ENCODE results near the gene KDELR1. TPM values are rescaled to one million over a fixed set of nuclear protein-coding genes. Genes with fewer than 3 reads are reported as not detected.
"Not testable (repeated sequence)": the region's sequence is repeated elsewhere in the genome, so short reads cannot be mapped to it uniquely, and the experiment has no call there.

The KDELR1 gene
- total RNA-seq, 1 donor from 2014 or later: 68.4 TPM

- no peak for DNase-seq (ENCODE audit: low spot score)
- no peak for ATAC-seq
Measured at GRCh38 chr19:48398102-48398374, 6.7 kb upstream of the KDELR1 start.

DNA sequence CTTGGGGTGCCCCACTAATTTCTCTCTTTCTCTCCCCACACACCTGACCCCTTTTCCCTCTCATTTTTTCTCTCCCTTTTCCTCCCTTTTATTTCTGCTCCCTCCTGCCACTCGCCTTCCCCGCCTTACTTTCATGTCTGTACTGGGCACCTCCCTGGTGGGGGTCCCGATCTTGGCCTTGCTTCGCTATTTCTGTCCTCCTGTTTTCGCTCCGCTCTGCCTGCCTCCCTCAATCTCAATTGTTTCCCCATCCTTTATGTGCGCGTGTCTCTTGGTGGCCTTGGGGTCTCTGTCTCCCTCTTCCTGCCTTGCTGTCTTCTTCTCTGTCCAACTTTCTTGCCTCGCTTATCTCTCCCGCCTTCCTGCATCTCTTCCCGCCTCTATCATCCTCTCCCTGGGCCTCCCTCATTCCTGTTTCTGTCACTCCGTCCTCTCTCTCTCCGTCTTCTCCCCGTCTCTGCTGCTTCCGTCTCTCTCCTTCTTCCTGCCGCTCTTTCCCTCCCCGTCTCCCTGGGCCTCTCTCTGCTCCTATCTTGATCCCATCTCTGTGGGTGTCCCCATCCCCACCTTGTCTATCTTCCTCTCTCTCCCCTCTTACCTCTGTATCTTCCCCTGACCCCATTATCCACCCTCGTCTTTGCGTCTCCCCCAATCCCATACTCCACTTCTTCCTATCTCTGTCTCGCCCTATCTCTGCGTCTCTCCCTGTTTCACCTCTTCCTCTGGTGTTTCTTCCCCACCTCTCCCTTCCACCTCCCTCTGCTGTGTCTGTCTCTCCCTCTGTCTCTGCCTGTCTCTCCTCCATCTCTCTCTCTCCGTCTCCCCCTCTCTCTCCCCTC lies 6.1 kb upstream of the KDELR1 start:
- DNase-seq (ENCODE audit: low spot score) (no peak), ATAC-seq (no peak)

DNA sequence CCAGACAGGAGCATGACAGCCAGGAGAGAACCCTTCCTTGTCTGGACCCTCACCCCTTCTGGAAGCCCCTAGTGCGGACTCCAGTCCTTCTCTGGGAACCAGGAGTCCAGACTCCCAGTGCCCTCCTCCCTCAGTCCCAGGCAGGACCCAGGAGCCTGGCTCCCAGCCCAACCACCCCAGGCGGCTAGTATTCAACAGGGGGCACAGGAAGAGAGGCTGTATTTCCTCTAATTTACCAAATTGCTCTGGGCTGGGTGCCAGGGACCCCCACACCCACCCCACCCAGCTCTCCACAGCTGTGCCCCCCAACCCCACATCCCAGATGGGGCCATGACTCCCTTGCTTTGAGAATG lies 5.4 kb upstream of the KDELR1 start:
- no peak for DNase-seq (ENCODE audit: low spot score)

DNA sequence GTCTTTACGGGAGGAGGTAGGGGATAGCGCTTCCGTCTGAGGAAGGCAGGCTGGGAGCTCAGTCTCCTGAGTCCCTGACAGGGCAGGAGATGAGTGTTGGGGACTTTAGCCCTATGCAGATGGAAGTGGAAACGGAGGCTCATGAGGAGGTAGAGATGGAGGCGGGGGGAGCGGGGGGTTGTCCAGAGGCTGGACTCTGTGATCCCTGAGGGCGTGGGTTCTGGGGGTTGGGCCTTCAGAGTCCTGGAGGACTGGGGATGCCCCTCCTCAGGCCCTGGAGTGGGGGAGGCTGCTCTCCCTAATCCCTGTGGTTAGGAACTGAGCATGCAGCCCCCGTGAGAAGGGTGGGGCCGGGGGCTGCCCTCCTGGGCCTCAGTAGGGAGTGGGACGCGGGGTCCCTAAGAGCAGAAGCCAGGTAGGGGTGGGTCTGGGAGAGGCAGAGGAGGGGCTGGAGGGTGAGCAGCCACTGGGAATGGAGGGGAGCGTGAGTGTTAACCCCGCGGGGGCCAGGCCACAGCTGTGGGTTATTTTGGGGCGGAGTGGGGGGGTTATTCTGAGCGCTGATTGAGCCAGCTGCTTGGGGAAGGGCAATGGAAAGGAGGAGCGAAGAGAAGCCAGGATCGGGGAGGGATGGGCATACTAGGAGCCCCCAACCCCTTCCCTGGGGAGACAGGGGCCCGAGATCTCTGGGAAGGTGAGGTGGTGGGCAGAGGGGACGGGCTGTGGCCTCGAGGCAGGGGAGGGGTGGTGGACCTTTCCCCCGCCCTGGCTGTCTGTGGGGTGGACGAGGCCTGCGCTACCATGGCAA lies 4.9 kb upstream of the KDELR1 start:
- no peak for DNase-seq (ENCODE audit: low spot score)
- ATAC-seq: no peak

More for the DNA sequence above, 5.4 kb upstream of the KDELR1 start:
- no peak for ATAC-seq

GRCh38 chr19:48395499-48395898 lies 4.1 kb upstream of the KDELR1 start:
- ATAC-seq (no peak), DNase-seq (ENCODE audit: low spot score) (no peak)

DNA sequence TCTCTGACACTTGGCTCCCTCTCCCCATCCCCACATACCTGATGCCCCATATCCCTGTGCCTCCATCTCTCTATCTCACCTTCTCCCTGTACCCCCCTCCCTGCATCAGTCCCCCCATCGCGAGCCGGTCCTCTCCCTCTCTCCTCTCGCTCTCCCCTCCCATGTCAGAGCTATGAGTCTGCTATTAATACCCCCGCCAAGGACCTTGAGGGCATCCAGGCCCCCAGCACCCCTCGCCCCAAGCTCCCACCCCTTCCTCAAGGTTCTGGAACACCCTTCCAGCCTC lies 3.8 kb upstream of the KDELR1 start:
- no peak for DNase-seq (ENCODE audit: low spot score)
- no peak for ATAC-seq

DNA sequence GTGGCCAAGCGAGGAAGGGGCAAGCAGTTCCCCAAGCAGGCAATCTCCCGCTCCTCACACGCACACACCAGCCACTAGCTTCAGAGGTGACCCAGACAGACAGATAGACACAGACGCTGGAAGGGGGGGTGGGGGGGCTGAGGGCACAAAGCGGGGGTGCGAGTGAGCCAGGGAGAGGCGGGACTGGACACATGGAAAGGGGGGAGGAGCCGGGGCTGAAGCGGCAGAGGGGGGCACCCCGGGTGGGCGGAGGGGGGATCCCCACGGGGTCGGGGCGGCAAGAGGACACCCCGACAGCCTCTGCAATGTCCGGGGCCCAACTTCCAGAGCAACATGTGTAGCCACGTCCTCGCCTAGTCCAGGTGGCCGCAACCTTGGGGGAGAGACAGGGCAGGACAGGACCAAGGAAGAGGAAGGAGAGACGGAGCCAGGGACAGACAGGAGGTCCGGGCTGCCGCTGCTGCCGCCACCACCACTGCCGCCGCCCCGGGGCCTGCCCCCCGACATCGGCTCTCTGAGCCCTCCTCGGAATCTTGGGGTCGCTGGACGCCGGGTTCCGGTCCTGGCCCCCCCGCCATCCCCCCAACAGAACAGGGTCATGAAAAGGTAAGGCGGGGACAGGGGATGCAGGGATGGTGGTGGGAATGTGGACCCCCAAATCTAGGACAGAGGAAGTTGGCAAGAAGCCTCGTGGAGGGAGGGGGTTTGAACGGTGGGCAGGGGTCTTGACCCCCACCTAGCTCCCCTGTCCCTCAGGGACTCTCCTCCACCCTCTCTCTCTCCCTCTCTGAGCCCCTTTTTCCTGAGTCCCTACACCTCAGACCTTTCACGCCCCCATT lies 3.2 kb upstream of the KDELR1 start:
- ATAC-seq (no peak), DNase-seq (ENCODE audit: low spot score) (no peak)

DNA sequence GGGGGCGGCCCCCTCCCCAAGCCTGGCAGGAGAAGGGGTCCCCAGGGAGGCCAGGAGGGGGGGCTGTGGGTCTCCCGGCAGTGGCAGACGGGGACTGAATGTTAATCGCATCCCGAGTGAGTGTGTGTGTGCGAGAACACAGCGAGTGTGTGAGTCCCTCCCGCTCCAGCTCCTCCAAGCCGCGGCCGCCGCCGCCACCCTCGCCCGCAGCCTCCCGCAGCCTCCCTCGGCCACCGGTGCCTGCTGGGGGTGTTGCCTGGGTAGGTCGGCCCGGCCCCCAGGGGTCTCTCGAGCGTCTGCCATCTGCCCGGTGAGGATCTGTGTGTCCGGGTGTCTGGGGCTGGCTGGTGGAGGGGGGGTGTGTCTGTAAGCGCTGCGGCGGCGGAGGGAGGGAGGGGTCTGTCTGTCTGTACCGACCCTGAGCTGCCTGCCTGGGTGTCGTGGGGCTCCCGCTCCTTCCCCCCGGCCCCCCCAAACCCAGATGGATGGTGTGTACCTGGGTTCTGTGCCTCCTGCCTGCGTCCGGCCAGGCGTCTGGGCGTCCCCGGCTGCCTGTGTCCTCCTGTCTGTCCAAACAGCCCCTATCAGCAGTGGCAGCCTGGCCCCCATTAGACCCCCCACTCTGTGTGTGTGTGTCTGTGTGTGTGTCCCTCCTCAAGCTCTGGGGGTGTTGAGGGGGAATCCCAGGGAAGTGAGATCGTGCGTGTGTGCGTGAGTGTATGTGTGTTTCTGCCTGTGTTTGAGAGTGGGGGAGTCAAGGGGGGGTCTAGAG lies 2.4 kb upstream of the KDELR1 start, which contains the start of gene GRIN2D:
GRIN2D (plus strand) TSS at position 110 of the 772 bp plus-strand sequence. CDS start 4,725 bp downstream, outside the sequence.
- ATAC-seq: no peak

DNA sequence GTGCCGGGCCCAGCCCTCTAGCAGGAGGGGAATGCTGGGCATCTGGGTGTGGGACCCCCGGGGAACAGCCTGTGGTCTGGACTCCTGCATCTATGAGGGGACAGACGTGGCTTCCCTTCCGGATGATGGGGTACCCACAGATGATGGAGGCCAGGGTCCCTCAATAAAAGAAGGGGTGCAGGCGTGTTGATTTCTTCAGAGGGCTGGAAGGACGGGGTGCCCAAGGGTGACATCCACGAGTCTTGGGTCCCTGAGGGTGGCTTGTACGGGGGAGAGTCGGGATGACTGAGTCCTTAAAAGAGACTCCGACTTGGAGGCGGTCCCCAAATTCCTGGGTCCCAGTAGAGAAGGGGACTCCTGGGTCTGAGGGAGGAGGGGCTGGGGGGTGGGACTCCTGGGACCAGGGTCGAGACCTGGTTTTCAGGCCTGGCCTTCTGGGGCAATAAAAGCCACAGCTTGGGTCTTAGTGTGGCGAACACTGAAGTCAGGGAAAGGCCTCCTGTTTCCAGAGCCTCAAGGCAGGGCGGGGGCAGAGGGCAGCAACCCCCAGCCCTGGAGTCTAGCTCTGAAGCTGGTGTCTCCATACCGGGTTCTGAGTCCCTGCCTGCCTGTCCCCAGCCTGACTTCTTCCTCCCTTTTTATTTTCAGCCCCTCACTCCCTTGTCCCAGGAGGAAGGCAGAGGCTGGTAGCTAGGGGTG lies 1.7 kb upstream of the KDELR1 start:
- DNase-seq (ENCODE audit: low spot score) (no peak), ATAC-seq (no peak)

More for the DNA sequence above, 2.4 kb upstream of the KDELR1 start, which contains the start of gene GRIN2D:
- no peak for DNase-seq (ENCODE audit: low spot score)

DNA sequence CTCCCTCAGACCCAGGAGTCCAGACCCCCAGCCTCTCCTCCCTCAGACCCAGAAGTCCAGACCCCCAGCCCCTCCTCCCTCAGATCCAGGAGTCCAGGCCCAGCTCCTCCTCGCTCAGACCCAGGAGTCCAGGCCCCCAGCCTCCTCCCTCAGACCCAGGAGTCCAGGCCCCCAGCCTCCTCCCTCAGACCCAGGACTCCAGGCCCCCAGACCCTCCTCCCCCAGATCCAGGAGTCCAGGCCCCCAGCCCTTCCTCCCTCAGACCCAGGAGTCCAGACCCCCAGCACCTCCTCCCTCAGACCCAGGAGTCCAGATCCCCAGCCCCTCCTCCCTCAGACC lies 624 bp upstream of the KDELR1 start:
- not testable (repeated sequence) for ATAC-seq; DNase-seq (ENCODE audit: low spot score)

GRCh38 chr19:48390188-48391099 lies 907 bp downstream of the KDELR1 start:
- ATAC-seq (peak; percentile 78), DNase-seq (ENCODE audit: low spot score) (peak; percentile 67)

GRCh38 chr19:48386981-48387380 lies 4.4 kb downstream of the KDELR1 start:
- DNase-seq (ENCODE audit: low spot score) (no peak), ATAC-seq (no peak)

GRCh38 chr19:48385461-48386087 lies 5.8 kb downstream of the KDELR1 start:
- no peak for ATAC-seq
- DNase-seq (ENCODE audit: low spot score): no peak

GRCh38 chr19:48382286-48382685 lies 9.1 kb downstream of the KDELR1 start:
- DNase-seq (ENCODE audit: low spot score): no peak
- ATAC-seq: no peak

- ATAC-seq: no peak
- no peak for DNase-seq (ENCODE audit: low spot score)
Measured at GRCh38 chr19:48381178-48381950, 10.0 kb downstream of the KDELR1 start.

- ATAC-seq (no peak), DNase-seq (ENCODE audit: low spot score) (no peak)
Measured at GRCh38 chr19:48379058-48379457, 12.3 kb downstream of the KDELR1 start.

DNA sequence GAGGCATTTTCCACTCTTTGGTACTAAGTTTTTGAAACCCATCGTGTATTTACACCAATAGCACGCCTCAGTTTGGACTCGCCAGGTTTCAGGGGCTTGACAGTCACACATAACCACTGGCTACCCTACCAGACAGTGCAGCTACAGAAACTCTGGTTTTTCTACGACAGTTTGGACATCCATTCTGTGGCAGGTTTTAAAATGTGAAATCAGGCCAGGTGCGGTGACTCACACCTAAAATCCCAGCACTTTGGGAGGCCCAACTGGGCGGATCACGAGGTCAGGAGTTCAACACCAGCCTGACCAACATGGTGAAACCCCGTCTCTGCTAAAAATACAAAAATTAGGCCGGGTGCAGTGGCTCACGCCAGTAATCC lies 13.2 kb downstream of the KDELR1 start:
- no peak for DNase-seq (ENCODE audit: low spot score)
- ATAC-seq: no peak

DNA sequence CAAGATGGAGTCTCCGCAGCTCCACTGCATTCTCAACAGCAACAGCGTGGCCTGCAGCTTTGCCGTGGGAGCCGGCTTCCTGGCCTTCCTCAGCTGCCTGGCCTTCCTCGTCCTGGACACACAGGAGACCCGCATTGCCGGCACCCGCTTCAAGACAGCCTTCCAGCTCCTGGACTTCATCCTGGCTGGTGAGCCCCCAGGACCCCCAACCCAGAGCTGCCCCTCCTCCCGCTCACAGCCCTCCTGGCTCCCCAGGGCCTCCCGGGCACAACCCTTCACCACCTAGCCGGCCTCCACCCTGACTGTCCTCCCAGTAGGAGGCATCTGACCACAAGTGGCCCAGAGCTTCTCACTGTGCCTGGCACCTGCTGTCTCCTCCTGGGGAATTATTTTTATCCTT lies 17.8 kb downstream of the KDELR1 start:
- ATAC-seq: no peak
- no peak for DNase-seq (ENCODE audit: low spot score)
